HepG2 (cell line): ENCODE measurements around the gene SUPT4H1. TPM values are rescaled to one million over a fixed set of nuclear protein-coding genes. Genes with fewer than 3 reads are reported as not detected.

ENCODE experiments used
- ATAC-seq: fragments of 200-7000 bp; cut with Tn5 transposase; 3 replicates; pipeline ENCODE4 v1.9.1; 2020; ENCODE audit warnings: mild to moderate bottlenecking, moderate library complexity
- BruUV-seq: library from RNA; stranded (reverse); fragments of 400-500 nt; replicated peaks from 2 replicates; lab custom pipeline; 2021; lab: Mats Ljungman, UMichigan
- CTCF ChIA-PET: fragments of 300-600 bp; formaldehyde crosslinking; extraction: SDS; loops from one replicate; lab custom pipeline; 2021; ENCODE audit warnings: low total read pairs, inconsistent platforms, low intra/inter-chr PET ratio; lab: Yijun Ruan, JAX
- POLR2A ChIA-PET: fragments of 350-600 bp; sonication (Branson Sonifier 250); formaldehyde crosslinking; loops from one replicate; lab custom pipeline; 2020; ENCODE audit warnings: antibody characterized with exemption, inconsistent platforms; lab: Yijun Ruan, JAX
- DNase-seq: peaks from one replicate; pipeline ENCODE4 v3.0.0-alpha.2; 2015; ENCODE audit warnings: low spot score
- FAIRE-seq: peaks from 3 replicates; lab custom pipeline; 2011; peaks lifted over from hg19 to GRCh38; lab: Jason Lieb, UNC
- H2AFZ ChIP-seq: one replicate; pipeline ENCODE4 v1.6.1; 2011; ENCODE audit warnings: low read length, inconsistent platforms
- H3K27ac ChIP-seq: fragments of 300-600 bp; 3 replicates; pipeline ENCODE4 v1.8.0; 2011; ENCODE audit warnings: mixed run types, mild to moderate bottlenecking, mixed read lengths, low read length, inconsistent platforms; ENCODE audit not compliant: insufficient read depth; ENCODE audit errors: extremely low read length
- H3K27me3 ChIP-seq, 2 experiments: fragments of 200-600 bp in 1 of 2; 2 replicates in 1 of 2; 3 replicates in 1 of 2; pipeline versions ENCODE4 v1.6.0 to v1.8.0; 2011; ENCODE audit warnings: low read length in 2 of 2, mild to moderate bottlenecking in 2 of 2, moderate library complexity in 2 of 2, inconsistent platforms in 1 of 2; ENCODE audit not compliant: insufficient read depth in 2 of 2, control insufficient read depth in 1 of 2
- H3K36me3 ChIP-seq, 2 experiments: fragments of 200-600 bp in 1 of 2; replicated peaks in 1 of 2; 2 replicates in 1 of 2; 3 replicates in 1 of 2; pipeline versions ENCODE4 v1.5.1 to v1.8.0; 2011; ENCODE audit warnings: low read length in 2 of 2, inconsistent platforms in 1 of 2; ENCODE audit not compliant: insufficient read depth in 2 of 2, control insufficient read depth in 1 of 2
- H3K4me1 ChIP-seq: 2 replicates; pipeline ENCODE4 v1.5.1; 2012; ENCODE audit warnings: low read length, inconsistent platforms; ENCODE audit not compliant: insufficient read depth
- H3K4me2 ChIP-seq: 2 replicates; pipeline ENCODE4 v1.6.0; 2011; ENCODE audit warnings: low read depth, low read length, inconsistent platforms
- H3K4me3 ChIP-seq, 3 experiments: fragments of 200-600 bp in 1 of 3; sonication (generic), shearing (Covaris generic) in 1 of 3; replicated peaks in 1 of 3; 2 replicates each; pipeline ENCODE4 v1.5.1; 2011 to 2016; ENCODE audit warnings: low read length in 3 of 3, inconsistent platforms in 2 of 3, low read depth in 2 of 3, mild to moderate bottlenecking in 2 of 3, control low read depth in 1 of 3, mixed read lengths in 1 of 3; ENCODE audit not compliant: insufficient read depth in 1 of 3
- H3K79me2 ChIP-seq: one replicate; pipeline ENCODE4 v1.6.1; 2011; ENCODE audit warnings: low read length, inconsistent platforms; ENCODE audit not compliant: insufficient read depth
- H3K9ac ChIP-seq: 2 replicates; pipeline ENCODE4 v1.6.0; 2011; ENCODE audit warnings: mild to moderate bottlenecking, low read depth, low read length, inconsistent platforms; ENCODE audit not compliant: insufficient read depth
- H3K9me3 ChIP-seq: 2 replicates; pipeline ENCODE4 v1.5.1; 2012; ENCODE audit warnings: mild to moderate bottlenecking, low read length
- H4K20me1 ChIP-seq: 2 replicates; pipeline ENCODE4 v1.6.0; 2011; ENCODE audit warnings: inconsistent platforms, mild to moderate bottlenecking, low read length, moderate library complexity; ENCODE audit not compliant: insufficient read depth
- AGO2 ChIP-seq: fragments of 200-400 bp; formaldehyde crosslinking; optimal IDR thresholded peaks from 2 replicates; pipeline ENCODE3; 2017; ENCODE audit warnings: mild to moderate bottlenecking, low read depth, low read length, moderate library complexity
- HNRNPH1 ChIP-seq: fragments of 200-400 bp; formaldehyde crosslinking; optimal IDR thresholded peaks from 2 replicates; pipeline ENCODE3; 2017; ENCODE audit warnings: mild to moderate bottlenecking, low read depth, low read length
- NRL ChIP-seq: sonication (generic); formaldehyde crosslinking; IDR thresholded peaks from 2 replicates; pipeline ENCODE4 v1.5.0; 2020; ENCODE audit warnings: missing genetic modification reagents, mild to moderate bottlenecking, moderate library complexity, borderline replicate concordance
- PAF1 ChIP-seq: IDR thresholded peaks from 2 replicates; pipeline ENCODE4 v1.6.1; 2016; ENCODE audit warnings: missing genetic modification reagents, missing compliant biosample characterization
- RBM22 ChIP-seq: fragments of 200-400 bp; formaldehyde crosslinking; optimal IDR thresholded peaks from 2 replicates; pipeline ENCODE3; 2017; ENCODE audit warnings: mild to moderate bottlenecking, low read length, moderate library complexity
- ZNF564 ChIP-seq: sonication (generic); formaldehyde crosslinking; IDR thresholded peaks from 2 replicates; pipeline ENCODE4 v1.8.1; 2023; ENCODE audit warnings: mild to moderate bottlenecking, missing genetic modification reagents
- ZNF687 ChIP-seq: sonication (generic); formaldehyde crosslinking; IDR thresholded peaks from 2 replicates; pipeline ENCODE4 v1.5.1; 2020; ENCODE audit warnings: mild to moderate bottlenecking, missing genetic modification reagents, moderate library complexity
- WGBS: methylation state at CpG from one replicate; pipeline ENCODE4 v1.1.6; 2017; ENCODE audit warnings: low lambda C conversion rate; 5-methylcytosine and 5-hydroxymethylcytosine counted together
- in situ Hi-C: cut with HindIII; loops from 2 replicates; pipeline ENCODE4 v1.10.0; 2017; ENCODE audit warnings: low pct_unique_long_range_greater_than_20kb; ENCODE audit not compliant: extremely low pct_ligation_motif_present
- intact Hi-C: fragments of 100-400 bp; cut with micrococcal nuclease; formaldehyde crosslinking; loops from one replicate; pipeline ENCODE4 v1.10.0; 2022; ENCODE audit not compliant: unreplicated experiment
- polyA plus RNA-seq, 8 experiments: library from polyadenylated mRNA; depleted of rRNA in 3 of 8; stranded (reverse) in 7 of 8; unstranded in 1 of 8; fragments of >200 nt; fragmentation: Illumina TruSeq in 4 of 8; extraction: Trizol in 4 of 8; gene quantifications; 2 replicates each; pipeline versions ENCODE4 v1.2.1 to v1.2.3, GENCODE V29; 2011 to 2016; ENCODE audit warnings: low read depth in 4 of 8, missing spikeins in 1 of 8, mixed read lengths in 1 of 8; ENCODE audit not compliant: insufficient read depth in 1 of 8
- total RNA-seq, 5 experiments: library from RNA; depleted of rRNA; stranded (reverse); fragments of >200 nt; fragmentation: Illumina TruSeq; extraction: Trizol; gene quantifications; 2 replicates each; pipeline ENCODE4 v1.2.3, GENCODE V29; 2016; ENCODE audit warnings: low read depth in 1 of 5
- TF ChIP-seq, protein P1 (sequence below): sonication (generic); formaldehyde crosslinking; IDR thresholded peaks from 2 replicates; pipeline ENCODE4 v1.9.0; 2021; ENCODE audit warnings: mild to moderate bottlenecking, missing genetic modification reagents
- TF ChIP-seq, protein P2 (sequence below): sonication (generic); formaldehyde crosslinking; IDR thresholded peaks from 2 replicates; pipeline ENCODE4 v1.4.0; 2020; ENCODE audit warnings: mild to moderate bottlenecking, missing genetic modification reagents

SUPT4H1 gene
- total and polyA plus RNA-seq, 2 of the 13 experiments (the other 11 are each of a cell fraction or from before 2014, with no cell fraction given), result 155 to 244 TPM

- no TSS peak for BruUV-seq
- intact Hi-C loops (no loop called here), in situ Hi-C loops (loop anchor here (5.0 kb wide), 1 partner anchor 57 kb away; the partner anchor contains the start of gene RNF43)
- ChIA-PET CTCF (no interaction called here), POLR2A (interaction anchor here (1.0 to 11.3 kb wide), 6 partner anchors 7 to 55 kb away, joined by 4 to 252 read pairs (median 14); partner anchors contain the start of gene SUPT4H1)
- H2AFZ ChIP-seq, result no peak overlapping the region
- peaks cover 47% of the 10 kb centered on the region for H3K79me2 ChIP-seq
- no peak for TF ChIP-seq ZNF564 (CRISPR knock-in tag)
- TF ChIP-seq AGO2, result peak; percentile 96
- TF ChIP-seq ZNF687, result peak; percentile 51; the same call in 1 of the 2 replicates
- no peak for TF ChIP-seq PAF1 (CRISPR knock-in tag)
- TF ChIP-seq, protein P1, sequence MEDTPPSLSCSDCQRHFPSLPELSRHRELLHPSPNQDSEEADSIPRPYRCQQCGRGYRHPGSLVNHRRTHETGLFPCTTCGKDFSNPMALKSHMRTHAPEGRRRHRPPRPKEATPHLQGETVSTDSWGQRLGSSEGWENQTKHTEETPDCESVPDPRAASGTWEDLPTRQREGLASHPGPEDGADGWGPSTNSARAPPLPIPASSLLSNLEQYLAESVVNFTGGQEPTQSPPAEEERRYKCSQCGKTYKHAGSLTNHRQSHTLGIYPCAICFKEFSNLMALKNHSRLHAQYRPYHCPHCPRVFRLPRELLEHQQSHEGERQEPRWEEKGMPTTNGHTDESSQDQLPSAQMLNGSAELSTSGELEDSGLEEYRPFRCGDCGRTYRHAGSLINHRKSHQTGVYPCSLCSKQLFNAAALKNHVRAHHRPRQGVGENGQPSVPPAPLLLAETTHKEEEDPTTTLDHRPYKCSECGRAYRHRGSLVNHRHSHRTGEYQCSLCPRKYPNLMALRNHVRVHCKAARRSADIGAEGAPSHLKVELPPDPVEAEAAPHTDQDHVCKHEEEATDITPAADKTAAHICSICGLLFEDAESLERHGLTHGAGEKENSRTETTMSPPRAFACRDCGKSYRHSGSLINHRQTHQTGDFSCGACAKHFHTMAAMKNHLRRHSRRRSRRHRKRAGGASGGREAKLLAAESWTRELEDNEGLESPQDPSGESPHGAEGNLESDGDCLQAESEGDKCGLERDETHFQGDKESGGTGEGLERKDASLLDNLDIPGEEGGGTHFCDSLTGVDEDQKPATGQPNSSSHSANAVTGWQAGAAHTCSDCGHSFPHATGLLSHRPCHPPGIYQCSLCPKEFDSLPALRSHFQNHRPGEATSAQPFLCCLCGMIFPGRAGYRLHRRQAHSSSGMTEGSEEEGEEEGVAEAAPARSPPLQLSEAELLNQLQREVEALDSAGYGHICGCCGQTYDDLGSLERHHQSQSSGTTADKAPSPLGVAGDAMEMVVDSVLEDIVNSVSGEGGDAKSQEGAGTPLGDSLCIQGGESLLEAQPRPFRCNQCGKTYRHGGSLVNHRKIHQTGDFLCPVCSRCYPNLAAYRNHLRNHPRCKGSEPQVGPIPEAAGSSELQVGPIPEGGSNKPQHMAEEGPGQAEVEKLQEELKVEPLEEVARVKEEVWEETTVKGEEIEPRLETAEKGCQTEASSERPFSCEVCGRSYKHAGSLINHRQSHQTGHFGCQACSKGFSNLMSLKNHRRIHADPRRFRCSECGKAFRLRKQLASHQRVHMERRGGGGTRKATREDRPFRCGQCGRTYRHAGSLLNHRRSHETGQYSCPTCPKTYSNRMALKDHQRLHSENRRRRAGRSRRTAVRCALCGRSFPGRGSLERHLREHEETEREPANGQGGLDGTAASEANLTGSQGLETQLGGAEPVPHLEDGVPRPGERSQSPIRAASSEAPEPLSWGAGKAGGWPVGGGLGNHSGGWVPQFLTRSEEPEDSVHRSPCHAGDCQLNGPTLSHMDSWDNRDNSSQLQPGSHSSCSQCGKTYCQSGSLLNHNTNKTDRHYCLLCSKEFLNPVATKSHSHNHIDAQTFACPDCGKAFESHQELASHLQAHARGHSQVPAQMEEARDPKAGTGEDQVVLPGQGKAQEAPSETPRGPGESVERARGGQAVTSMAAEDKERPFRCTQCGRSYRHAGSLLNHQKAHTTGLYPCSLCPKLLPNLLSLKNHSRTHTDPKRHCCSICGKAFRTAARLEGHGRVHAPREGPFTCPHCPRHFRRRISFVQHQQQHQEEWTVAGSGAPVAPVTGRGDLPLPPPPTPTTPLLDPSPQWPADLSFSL (CRISPR knock-in tag), result peak; percentile 45; the same call in 1 of the 2 replicates
- TF ChIP-seq, protein P2, sequence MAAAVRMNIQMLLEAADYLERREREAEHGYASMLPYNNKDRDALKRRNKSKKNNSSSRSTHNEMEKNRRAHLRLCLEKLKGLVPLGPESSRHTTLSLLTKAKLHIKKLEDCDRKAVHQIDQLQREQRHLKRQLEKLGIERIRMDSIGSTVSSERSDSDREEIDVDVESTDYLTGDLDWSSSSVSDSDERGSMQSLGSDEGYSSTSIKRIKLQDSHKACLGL (CRISPR knock-in tag), result no peak
- peak; percentile 74 for TF ChIP-seq HNRNPH1
- TF ChIP-seq NRL, result 0 out of 2 replicates have a peak, but pooled peaks have one; percentile 47
- peak; percentile 85 for TF ChIP-seq RBM22
- H3K9ac ChIP-seq, result no peak overlapping the region
- no peak overlapping the region for H3K27ac ChIP-seq
- H3K4me3 ChIP-seq, result no peak overlapping the region
- no peaks in the 10 kb centered on the region for H3K27me3 ChIP-seq
- H3K9me3 ChIP-seq, result no peaks in the 10 kb centered on the region
- no peak for FAIRE-seq
- peaks cover 68 to 78% of the 10 kb centered on the region in 2 experiments for H3K36me3 ChIP-seq
- no peak overlapping the region for H3K4me2 ChIP-seq
- ATAC-seq, result no peak
- peaks cover 65% of the 10 kb centered on the region for H3K4me1 ChIP-seq
- 95% methylated on average over 4 of the region's 5 CpGs for WGBS
- no peak for DNase-seq
- no peaks in the 10 kb centered on the region for H4K20me1 ChIP-seq
These were observed 8.5 kb upstream of the SUPT4H1 start for GRCh38 chr17:58360296-58361063.
